Fibroblast of skin of back (primary cell): ENCODE results near the gene NF1.
A peak's percentile ranks its signal among the peaks of the same experiment; 100 is the strongest.

Source experiments
- DNase-seq: peaks from one replicate; pipeline ENCODE4 v3.0.0-alpha.2; 2013

The NF1 gene

GRCh38 chr17:31387438-31387837 is 292.7 kb downstream of the NF1 start:
- no peak for DNase-seq

GRCh38 chr17:31388351-31388750 is 293.6 kb downstream of the NF1 start:
- no peak for DNase-seq

GRCh38 chr17:31388770-31389656 is 294.2 kb downstream of the NF1 start:
- peak; percentile 17 for DNase-seq

- DNase-seq, result no peak
These were observed 295.0 kb downstream of the NF1 start for GRCh38 chr17:31389657-31390381.

- DNase-seq, result no peak
These were observed 295.6 kb downstream of the NF1 start for GRCh38 chr17:31390426-31390747.

GRCh38 chr17:31390748-31391495 is 296.1 kb downstream of the NF1 start:
- no peak for DNase-seq

- peak; percentile 34 for DNase-seq
These were observed 296.7 kb downstream of the NF1 start, which contains the start of gene RAB11FIP4 for GRCh38 chr17:31391496-31391949. Gene RAB11FIP4, plus strand, starts transcription at chr17:31391675. Its CDS starts 178 bp downstream, at chr17:31391853.

GRCh38 chr17:31392002-31392855 is 297.5 kb downstream of the NF1 start:
- DNase-seq, result no peak

GRCh38 chr17:31392856-31393748 is 298.3 kb downstream of the NF1 start:
- DNase-seq, result no peak

GRCh38 chr17:31393749-31394146 is 299.0 kb downstream of the NF1 start:
- no peak for DNase-seq

GRCh38 chr17:31394544-31394943 is 299.8 kb downstream of the NF1 start:
- peak; percentile 71 for DNase-seq

- DNase-seq, result no peak
These were observed 302.6 kb downstream of the NF1 start for GRCh38 chr17:31397256-31397939.

- no peak for DNase-seq
These were observed 303.9 kb downstream of the NF1 start for GRCh38 chr17:31398381-31399311.

GRCh38 chr17:31400481-31400950 is 305.7 kb downstream of the NF1 start:
- no peak for DNase-seq

- DNase-seq, result no peak
These were observed 306.9 kb downstream of the NF1 start for GRCh38 chr17:31401456-31402254.

- DNase-seq, result no peak
These were observed 309.5 kb downstream of the NF1 start for GRCh38 chr17:31404028-31404949.

- DNase-seq, result no peak
These were observed 311.2 kb downstream of the NF1 start for GRCh38 chr17:31405890-31406371.
